HepG2 (cell line): Measurements from ENCODE around the gene BHMT. TPM values are rescaled to one million over a fixed set of nuclear protein-coding genes. Genes with fewer than 3 reads are reported as not detected.

Experiments used
- ARID4A ChIP-seq: sonication (generic); formaldehyde crosslinking; IDR thresholded peaks from 2 replicates; pipeline ENCODE4 v1.5.0; 2020; ENCODE audit warnings: mild to moderate bottlenecking, missing genetic modification reagents, borderline replicate concordance
- GFI1 ChIP-seq: sonication (generic); formaldehyde crosslinking; IDR thresholded peaks from 2 replicates; pipeline ENCODE4 v1.5.0; 2020; ENCODE audit warnings: missing genetic modification reagents, mild to moderate bottlenecking, borderline replicate concordance
- IRF2 ChIP-seq: IDR thresholded peaks from 2 replicates; pipeline ENCODE4 v1.6.1; 2018; ENCODE audit warnings: missing genetic modification reagents, missing compliant biosample characterization
- KMT2A ChIP-seq: sonication (generic); formaldehyde crosslinking; IDR thresholded peaks from 2 replicates; pipeline ENCODE4 v1.4.0; 2020; ENCODE audit warnings: missing genetic modification reagents
- KMT2B ChIP-seq: IDR thresholded peaks from 2 replicates; pipeline ENCODE4 v1.6.1; 2016; ENCODE audit warnings: missing genetic modification reagents, missing compliant biosample characterization
- MXD3 ChIP-seq: IDR thresholded peaks from 2 replicates; pipeline ENCODE4 v1.6.1; 2016; ENCODE audit warnings: mild to moderate bottlenecking, missing biosample characterization, missing genetic modification reagents
- PTBP1 ChIP-seq: fragments of 200-400 bp; formaldehyde crosslinking; IDR thresholded peaks from 2 replicates; pipeline ENCODE4 v1.6.1; 2018; ENCODE audit warnings: low read length, low read depth; ENCODE audit not compliant: poor library complexity, severe bottlenecking
- RARA ChIP-seq: IDR thresholded peaks from 2 replicates; pipeline ENCODE4 v1.6.1; 2016; ENCODE audit warnings: missing genetic modification reagents, missing compliant biosample characterization
- RFX5 ChIP-seq: IDR thresholded peaks from 2 replicates; pipeline ENCODE4 v1.6.1; 2011; ENCODE audit warnings: low read depth, low read length, improper control_type of control experiment
- THAP11 ChIP-seq: IDR thresholded peaks from 2 replicates; pipeline ENCODE4 v1.6.1; 2016; ENCODE audit warnings: missing biosample characterization, missing genetic modification reagents
- ZBTB1 ChIP-seq: sonication (generic); formaldehyde crosslinking; IDR thresholded peaks from 2 replicates; pipeline ENCODE4 v1.4.0; 2020; ENCODE audit warnings: missing genetic modification reagents, borderline replicate concordance
- ZBTB25 ChIP-seq: IDR thresholded peaks from 2 replicates; pipeline ENCODE4 v1.6.1; 2018; ENCODE audit warnings: missing genetic modification reagents
- ZBTB33 ChIP-seq: sonication (generic); formaldehyde crosslinking; IDR thresholded peaks from 2 replicates; pipeline ENCODE4 v1.4.0; 2020; ENCODE audit warnings: missing genetic modification reagents
- ZFX ChIP-seq: sonication (generic); formaldehyde crosslinking; IDR thresholded peaks from 2 replicates; pipeline ENCODE4 v1.4.0; 2020; ENCODE audit warnings: mild to moderate bottlenecking, low read depth, missing genetic modification reagents, moderate library complexity
- ZNF251 ChIP-seq: sonication (generic); formaldehyde crosslinking; IDR thresholded peaks from 2 replicates; pipeline ENCODE4 v1.9.0; 2021; ENCODE audit warnings: mild to moderate bottlenecking, missing genetic modification reagents
- ZNF432 ChIP-seq: sonication (generic); formaldehyde crosslinking; IDR thresholded peaks from 2 replicates; pipeline ENCODE4 v1.5.0; 2020; ENCODE audit warnings: missing genetic modification reagents, mild to moderate bottlenecking, borderline replicate concordance
- ZNF460 ChIP-seq: sonication (generic); formaldehyde crosslinking; IDR thresholded peaks from 2 replicates; pipeline ENCODE4 v1.5.1; 2020; ENCODE audit warnings: missing genetic modification reagents, mild to moderate bottlenecking, borderline replicate concordance
- ZNF710 ChIP-seq: sonication (generic); formaldehyde crosslinking; IDR thresholded peaks from 2 replicates; pipeline ENCODE4 v1.5.0; 2020; ENCODE audit warnings: mild to moderate bottlenecking, missing genetic modification reagents, borderline replicate concordance
- ZNF782 ChIP-seq: sonication (generic); formaldehyde crosslinking; IDR thresholded peaks from 2 replicates; pipeline ENCODE4 v1.4.0; 2020; ENCODE audit warnings: missing genetic modification reagents, mild to moderate bottlenecking, borderline replicate concordance
- ZNF891 ChIP-seq: sonication (generic); formaldehyde crosslinking; IDR thresholded peaks from 2 replicates; pipeline ENCODE4 v1.5.0; 2020; ENCODE audit warnings: mild to moderate bottlenecking, missing genetic modification reagents
- polyA plus RNA-seq, 8 experiments: library from polyadenylated mRNA; depleted of rRNA in 3 of 8; stranded (reverse) in 7 of 8; unstranded in 1 of 8; fragments of >200 nt; fragmentation: Illumina TruSeq in 4 of 8; extraction: Trizol in 4 of 8; gene quantifications; 2 replicates each; pipeline versions ENCODE4 v1.2.1 to v1.2.3, GENCODE V29; 2011 to 2016; ENCODE audit warnings: low read depth in 4 of 8, missing spikeins in 1 of 8, mixed read lengths in 1 of 8; ENCODE audit not compliant: insufficient read depth in 1 of 8
- total RNA-seq, 5 experiments: library from RNA; depleted of rRNA; stranded (reverse); fragments of >200 nt; fragmentation: Illumina TruSeq; extraction: Trizol; gene quantifications; 2 replicates each; pipeline ENCODE4 v1.2.3, GENCODE V29; 2016; ENCODE audit warnings: low read depth in 1 of 5

The BHMT gene
- total and polyA plus RNA-seq, 2 of the 13 experiments (the other 11 are each of a cell fraction or from before 2014, with no cell fraction given) = 0.40 to 6.4 TPM

- TF ChIP-seq ZNF782 = no peak
- no peak for TF ChIP-seq RFX5
- TF ChIP-seq THAP11 (CRISPR knock-in tag) = no peak
- TF ChIP-seq ZBTB33 (CRISPR knock-in tag) = no peak
- no peak for TF ChIP-seq ZBTB25 (CRISPR knock-in tag)
- TF ChIP-seq MXD3 (CRISPR knock-in tag) = no peak
- no peak for TF ChIP-seq ZNF432 (CRISPR knock-in tag)
- TF ChIP-seq IRF2 = no peak
- TF ChIP-seq ZNF891 = no peak
- no peak for TF ChIP-seq ZFX (CRISPR knock-in tag)
- peak; percentile 36; the same call in 1 of the 2 replicates for TF ChIP-seq RARA (CRISPR knock-in tag)
- TF ChIP-seq PTBP1 = no peak
- TF ChIP-seq ZBTB1 = no peak
- no peak for TF ChIP-seq GFI1
- no peak for TF ChIP-seq ZNF251 (CRISPR knock-in tag)
- TF ChIP-seq ZNF460 (CRISPR knock-in tag) = no peak
- TF ChIP-seq KMT2A (CRISPR knock-in tag) = no peak
- no peak for TF ChIP-seq KMT2B (CRISPR knock-in tag)
- peak; percentile 80; the same call in 1 of the 2 replicates for TF ChIP-seq ZNF710 (CRISPR knock-in tag)
- no peak for TF ChIP-seq ARID4A (CRISPR knock-in tag)
Observed at GRCh38 chr5:79133657-79134451, 22.2 kb downstream of the BHMT start (continued).
